HFF-Myc (cell line): ENCODE results near the gene SPATA18.

Source experiments
- DNase-seq: peaks from one replicate; pipeline ENCODE4 v3.0.0-alpha.2; 2011; ENCODE audit warnings: low read depth; ENCODE audit errors: extremely low read depth
- H3K4me3 ChIP-seq: replicated peaks from 2 replicates; pipeline ENCODE4 v1.5.1; 2011; ENCODE audit warnings: low read depth, mild to moderate bottlenecking, control low read depth, low read length
- CTCF ChIP-seq: IDR thresholded peaks from 2 replicates; pipeline ENCODE4 v1.5.1; 2012; ENCODE audit warnings: mild to moderate bottlenecking, low read depth, low read length, control low read depth; ENCODE audit errors: missing control alignments

Gene SPATA18

DNA sequence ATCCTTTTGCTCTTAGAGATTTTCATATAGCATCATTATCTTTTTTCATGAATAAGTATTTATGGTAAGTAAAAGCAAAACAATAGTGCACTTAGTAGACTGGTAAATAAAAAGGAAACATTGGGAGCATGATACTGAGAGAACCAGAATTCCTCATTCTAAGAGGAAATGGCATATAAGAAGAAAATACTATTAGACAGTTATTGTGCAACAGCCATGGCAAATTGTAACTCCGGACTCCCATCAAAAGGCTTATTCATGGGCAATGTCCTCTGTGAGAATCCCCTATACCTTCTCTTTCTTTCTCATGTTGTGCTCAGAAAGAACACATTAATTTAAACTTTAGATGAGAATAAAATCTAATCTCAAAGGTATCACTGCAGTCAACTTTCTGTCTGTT lies 42.4 kb downstream of the SPATA18 start:
- no peak for TF ChIP-seq CTCF
- no peak overlapping the region for H3K4me3 ChIP-seq
- no peak for DNase-seq

DNA sequence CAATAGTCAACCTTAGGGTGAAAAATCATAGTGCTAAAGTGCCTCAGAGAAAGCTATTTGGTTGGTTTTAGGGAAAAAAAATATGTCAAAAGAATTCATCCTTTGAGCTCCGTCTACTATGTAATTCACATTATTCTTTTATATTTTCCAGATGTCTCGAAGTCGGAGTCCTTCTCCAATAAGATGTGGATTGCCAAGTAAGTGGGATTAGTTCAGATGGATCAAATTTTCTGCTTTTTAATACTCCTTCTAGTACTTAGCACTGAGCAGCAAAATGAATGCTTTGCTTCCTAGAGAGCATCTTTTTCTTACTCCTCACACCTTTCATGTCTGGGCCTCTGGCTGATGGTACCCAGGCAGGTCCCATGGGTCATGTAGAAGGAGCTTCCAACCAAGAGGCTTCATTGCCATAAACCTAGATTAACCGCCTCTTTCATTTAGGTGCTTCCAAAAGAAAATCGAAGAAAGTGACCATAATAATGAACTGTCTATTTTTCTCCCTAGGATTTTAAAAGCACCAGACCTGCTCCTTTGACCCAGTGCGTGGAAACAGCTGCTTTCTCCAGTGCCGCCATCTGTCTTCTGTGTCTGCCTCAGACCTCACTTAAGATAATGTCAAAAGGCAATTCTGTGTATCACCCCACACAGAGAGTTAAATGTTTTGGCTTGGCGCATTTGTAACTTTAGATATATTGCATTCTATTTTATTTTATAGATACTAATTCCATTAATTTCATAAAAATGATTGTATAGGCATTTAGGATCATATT lies 43.5 kb downstream of the SPATA18 start:
- no peak overlapping the region for H3K4me3 ChIP-seq
- no peak for TF ChIP-seq CTCF
- DNase-seq, result no peak

DNA sequence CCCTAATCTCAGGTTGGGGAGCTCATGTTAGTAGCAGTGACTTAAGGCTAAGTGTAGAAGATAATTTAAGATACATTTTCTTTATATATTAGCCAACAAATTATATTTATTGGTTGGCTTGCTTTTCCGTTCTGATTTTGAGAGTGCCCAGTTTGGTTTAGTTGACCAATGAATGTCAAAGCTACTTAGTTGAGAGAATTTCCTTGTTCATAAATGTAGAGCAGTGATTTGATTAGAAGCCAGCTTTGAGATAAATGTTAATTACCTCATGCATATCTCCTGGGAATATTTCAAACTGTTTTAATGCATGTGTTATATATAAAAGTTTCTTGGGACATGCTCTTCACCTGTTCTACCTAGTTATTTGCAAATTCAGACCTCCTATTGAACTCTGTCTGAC lies 44.3 kb downstream of the SPATA18 start:
- H3K4me3 ChIP-seq, result no peak overlapping the region
- no peak for TF ChIP-seq CTCF
- no peak for DNase-seq

GRCh38 chr4:52096048-52096447 lies 44.9 kb downstream of the SPATA18 start:
- no peak overlapping the region for H3K4me3 ChIP-seq
- TF ChIP-seq CTCF, result no peak
- no peak for DNase-seq

- TF ChIP-seq CTCF, result no peak
- DNase-seq, result no peak
- no peak overlapping the region for H3K4me3 ChIP-seq
Observed at GRCh38 chr4:52098618-52099017, 47.5 kb downstream of the SPATA18 start.

DNA sequence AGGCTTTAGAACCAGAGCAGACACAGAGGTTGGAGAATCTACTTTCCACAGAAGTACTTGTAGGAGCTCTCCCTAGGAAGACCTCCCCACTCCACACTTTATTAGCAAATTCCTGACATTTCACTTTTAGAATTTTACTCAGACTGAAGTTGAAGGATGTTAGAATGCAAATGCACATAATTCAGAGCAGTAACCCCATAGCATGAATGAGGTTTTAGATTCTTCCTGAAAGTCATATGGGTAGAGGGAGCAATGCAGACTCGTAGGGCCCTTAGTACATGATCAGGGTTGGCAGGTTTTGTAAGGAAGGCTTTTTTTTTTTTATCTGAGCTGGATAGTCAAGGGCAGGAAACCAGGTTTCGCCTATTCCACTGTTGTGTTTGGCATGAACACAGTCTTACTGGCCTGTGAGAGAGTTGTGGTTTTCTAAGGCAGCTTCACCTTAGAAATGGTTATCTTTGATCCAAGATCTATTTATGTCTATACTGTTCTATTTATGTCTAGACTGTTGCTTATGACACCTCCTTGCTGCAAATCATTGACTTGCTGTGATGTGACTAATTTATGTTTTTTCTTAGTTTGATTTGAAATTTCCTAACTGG lies 48.9 kb downstream of the SPATA18 start:
- no peak for DNase-seq
- no peak for TF ChIP-seq CTCF

More for the DNA sequence above, 48.9 kb downstream of the SPATA18 start:
- H3K4me3 ChIP-seq, result no peak overlapping the region
